ENCODE data around the gene TREML1.
"Not testable (repeated sequence)": the region's sequence is repeated elsewhere in the genome, so short reads cannot be mapped to it uniquely, and the experiment has no call there.

The TREML1 gene

GRCh38 chr6:41122373-41122772 is 31.8 kb downstream of the TREML1 start:
- H3K36me3 ChIP-seq (ENCODE audit: insufficient read depth, low read length): no peaks in the 10 kb centered on the region
- no peak for DNase-seq (ENCODE audit: low read depth, low spot score)
- H3K9me3 ChIP-seq (ENCODE audit: low read depth, low read length): no peaks in the 10 kb centered on the region
- H3K4me3 ChIP-seq: no peak overlapping the region
- TF ChIP-seq POLR2AphosphoS5 (IDR thresholded peaks at IDR 0.05; ENCODE audit: borderline replicate concordance, low read depth, low read length) (no peak), EZH2 (IDR thresholded peaks at IDR 0.05) (no peak), FOXP2 (optimal IDR thresholded peaks at IDR 0.05; ENCODE audit: control extremely low read depth, extremely low read length, insufficient read depth) (no peak)
- H3K9ac ChIP-seq (ENCODE audit: insufficient read length): no peak overlapping the region
- H3K27ac ChIP-seq: no peak overlapping the region

GRCh38 chr6:41120058-41120457 is 34.1 kb downstream of the TREML1 start:
- no peaks in the 10 kb centered on the region for H3K9me3 ChIP-seq (ENCODE audit: low read depth, low read length)
- TF ChIP-seq EZH2 (IDR thresholded peaks at IDR 0.05) (no peak), POLR2AphosphoS5 (IDR thresholded peaks at IDR 0.05; ENCODE audit: borderline replicate concordance, low read depth, low read length) (no peak), FOXP2 (optimal IDR thresholded peaks at IDR 0.05; ENCODE audit: control extremely low read depth, extremely low read length, insufficient read depth) (no peak)
- H3K4me3 ChIP-seq: no peak overlapping the region
- no peaks in the 10 kb centered on the region for H3K36me3 ChIP-seq (ENCODE audit: insufficient read depth, low read length)
- no peak overlapping the region for H3K27ac ChIP-seq
- no peak overlapping the region for H3K9ac ChIP-seq (ENCODE audit: insufficient read length)
- no peak for DNase-seq (ENCODE audit: low read depth, low spot score)

- Histone ChIP-seq H3K4me3 (no peak overlapping the region), H3K27ac (no peak overlapping the region), H3K9me3 (ENCODE audit: low read depth, low read length) (no peaks in the 10 kb centered on the region), H3K9ac (ENCODE audit: insufficient read length) (no peak overlapping the region), H3K36me3 (ENCODE audit: insufficient read depth, low read length) (no peaks in the 10 kb centered on the region)
- no peak for DNase-seq (ENCODE audit: low read depth, low spot score)
- no peak for TF ChIP-seq POLR2AphosphoS5 (IDR thresholded peaks at IDR 0.05; ENCODE audit: borderline replicate concordance, low read depth, low read length)
- TF ChIP-seq FOXP2 (optimal IDR thresholded peaks at IDR 0.05; ENCODE audit: control extremely low read depth, extremely low read length, insufficient read depth): no peak
- no peak for TF ChIP-seq EZH2 (IDR thresholded peaks at IDR 0.05)
These were observed 34.6 kb downstream of the TREML1 start for GRCh38 chr6:41119508-41119907.

- H3K4me3 ChIP-seq; H3K9me3 ChIP-seq (ENCODE audit: low read depth, low read length); H3K36me3 ChIP-seq (ENCODE audit: insufficient read depth, low read length); H3K9ac ChIP-seq (ENCODE audit: insufficient read length); DNase-seq (ENCODE audit: low read depth, low spot score); H3K27ac ChIP-seq: not testable (repeated sequence)
These were observed 39.1 kb downstream of the TREML1 start for GRCh38 chr6:41115027-41115426.

- H3K27ac ChIP-seq: no peak overlapping the region
- no peak for DNase-seq (ENCODE audit: low read depth, low spot score)
- no peaks in the 10 kb centered on the region for H3K36me3 ChIP-seq (ENCODE audit: insufficient read depth, low read length)
- no peak overlapping the region for H3K4me3 ChIP-seq
- H3K9me3 ChIP-seq (ENCODE audit: low read depth, low read length): no peaks in the 10 kb centered on the region
- no peak overlapping the region for H3K9ac ChIP-seq (ENCODE audit: insufficient read length)
- no peak for TF ChIP-seq EZH2 (IDR thresholded peaks at IDR 0.05)
These were observed 43.1 kb downstream of the TREML1 start for GRCh38 chr6:41111017-41111416.

- Histone ChIP-seq H3K9me3 (ENCODE audit: low read depth, low read length) (no peaks in the 10 kb centered on the region), H3K4me3 (no peak overlapping the region), H3K27ac (no peak overlapping the region), H3K36me3 (ENCODE audit: insufficient read depth, low read length) (peaks cover 17% of the 10 kb centered on the region), H3K9ac (ENCODE audit: insufficient read length) (no peak overlapping the region)
- TF ChIP-seq FOXP2 (optimal IDR thresholded peaks at IDR 0.05; ENCODE audit: control extremely low read depth, extremely low read length, insufficient read depth) (no peak), EZH2 (IDR thresholded peaks at IDR 0.05) (no peak), POLR2AphosphoS5 (IDR thresholded peaks at IDR 0.05; ENCODE audit: borderline replicate concordance, low read depth, low read length) (no peak)
- no peak for DNase-seq (ENCODE audit: low read depth, low spot score)
These were observed 50.3 kb downstream of the TREML1 start for GRCh38 chr6:41103847-41104246.

GRCh38 chr6:41100871-41101287 is 53.3 kb downstream of the TREML1 start:
- peaks cover 47% of the 10 kb centered on the region for H3K36me3 ChIP-seq (ENCODE audit: insufficient read depth, low read length)
- DNase-seq (ENCODE audit: low read depth, low spot score): no peak
- no peak overlapping the region for H3K4me3 ChIP-seq
- TF ChIP-seq FOXP2 (optimal IDR thresholded peaks at IDR 0.05; ENCODE audit: control extremely low read depth, extremely low read length, insufficient read depth) (no peak), POLR2AphosphoS5 (IDR thresholded peaks at IDR 0.05; ENCODE audit: borderline replicate concordance, low read depth, low read length) (no peak), EZH2 (IDR thresholded peaks at IDR 0.05) (no peak)
- H3K27ac ChIP-seq: no peak overlapping the region
- no peaks in the 10 kb centered on the region for H3K9me3 ChIP-seq (ENCODE audit: low read depth, low read length)
- H3K9ac ChIP-seq (ENCODE audit: insufficient read length): no peak overlapping the region
